ENCODE results near the gene PID1. TPM values are rescaled to one million over a fixed set of nuclear protein-coding genes. Genes with fewer than 3 reads are reported as not detected.

PID1 gene
- total RNA-seq, 1 experiment from 2014 or later, result not detected

DNA sequence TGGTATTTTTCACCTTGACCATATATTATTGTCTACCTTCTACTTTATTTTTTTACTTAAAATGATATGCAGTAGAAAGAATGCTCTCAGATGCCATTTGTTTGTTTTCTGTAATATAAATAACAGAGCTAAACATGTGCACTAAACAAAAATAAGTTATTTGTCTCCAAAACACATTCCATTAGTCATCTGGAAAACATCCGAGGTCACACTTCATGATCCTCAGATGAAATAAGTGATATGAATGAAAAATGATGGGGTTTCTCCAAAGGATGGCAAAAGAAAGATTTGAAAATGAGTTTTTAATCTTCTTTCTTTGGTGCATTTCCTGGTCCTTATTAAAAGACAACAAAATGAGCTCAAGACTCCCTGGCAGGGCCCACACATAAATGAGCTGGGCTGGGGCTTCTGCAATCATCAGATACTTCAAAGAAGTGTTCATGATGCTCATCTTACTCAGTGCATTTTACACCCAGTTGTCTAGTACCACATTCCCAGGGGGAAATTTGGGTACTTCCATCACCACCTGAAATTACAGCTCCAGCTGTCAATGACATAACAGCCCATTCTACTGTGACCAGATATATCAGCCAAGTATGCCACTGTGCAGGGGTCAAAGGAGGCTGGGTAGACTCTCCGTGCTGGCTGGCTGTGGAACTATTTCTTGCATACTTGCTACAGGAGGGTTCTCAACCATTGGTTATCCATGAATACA, 283.5 kb downstream of the PID1 start:
- CTCF ChIA-PET, result interaction anchor here (0.6 kb wide), 1 partner anchor 1428 kb away, joined by 3 read pairs; no protein-coding TSS in a partner anchor
- POLR2A ChIA-PET (ENCODE audit: unreplicated experiment), result no interaction called here
- Histone ChIP-seq H3K4me3 (no peak overlapping the region), H3K36me3 (ENCODE audit: low read depth) (no peaks in the 10 kb centered on the region), H3K27ac (no peak overlapping the region), H3K79me2 (ENCODE audit: low read depth) (no peaks in the 10 kb centered on the region), H4K20me1 (ENCODE audit: insufficient read depth) (no peaks in the 10 kb centered on the region), H3F3A (ENCODE audit: insufficient read depth, low read depth) (no peaks in the 10 kb centered on the region), H3K4me1 (replicated peaks; ENCODE audit: insufficient read depth) (no peaks in the 10 kb centered on the region), H3K27me3 (ENCODE audit: insufficient read depth, low read depth) (no peaks in the 10 kb centered on the region), H2AFZ (no peak overlapping the region), H3K9me2 (ENCODE audit: insufficient read depth) (no peaks in the 10 kb centered on the region), H3K9me3 (ENCODE audit: insufficient read depth, low read depth) (no peaks in the 10 kb centered on the region), H3K4me2 (no peak overlapping the region)
- DNase-seq, result no peak
- intact Hi-C loops (cut with micrococcal nuclease; ENCODE audit: unreplicated experiment), result no loop called here
- TF ChIP-seq, protein P1, sequence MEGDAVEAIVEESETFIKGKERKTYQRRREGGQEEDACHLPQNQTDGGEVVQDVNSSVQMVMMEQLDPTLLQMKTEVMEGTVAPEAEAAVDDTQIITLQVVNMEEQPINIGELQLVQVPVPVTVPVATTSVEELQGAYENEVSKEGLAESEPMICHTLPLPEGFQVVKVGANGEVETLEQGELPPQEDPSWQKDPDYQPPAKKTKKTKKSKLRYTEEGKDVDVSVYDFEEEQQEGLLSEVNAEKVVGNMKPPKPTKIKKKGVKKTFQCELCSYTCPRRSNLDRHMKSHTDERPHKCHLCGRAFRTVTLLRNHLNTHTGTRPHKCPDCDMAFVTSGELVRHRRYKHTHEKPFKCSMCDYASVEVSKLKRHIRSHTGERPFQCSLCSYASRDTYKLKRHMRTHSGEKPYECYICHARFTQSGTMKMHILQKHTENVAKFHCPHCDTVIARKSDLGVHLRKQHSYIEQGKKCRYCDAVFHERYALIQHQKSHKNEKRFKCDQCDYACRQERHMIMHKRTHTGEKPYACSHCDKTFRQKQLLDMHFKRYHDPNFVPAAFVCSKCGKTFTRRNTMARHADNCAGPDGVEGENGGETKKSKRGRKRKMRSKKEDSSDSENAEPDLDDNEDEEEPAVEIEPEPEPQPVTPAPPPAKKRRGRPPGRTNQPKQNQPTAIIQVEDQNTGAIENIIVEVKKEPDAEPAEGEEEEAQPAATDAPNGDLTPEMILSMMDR (conservative IDR thresholded peaks at IDR 0.05), result no peak
- TF ChIP-seq EZH2 (IDR thresholded peaks at IDR 0.05; ENCODE audit: low read depth), result no peak
- no TSS peak for BruUV-seq (replicated peaks)

DNA sequence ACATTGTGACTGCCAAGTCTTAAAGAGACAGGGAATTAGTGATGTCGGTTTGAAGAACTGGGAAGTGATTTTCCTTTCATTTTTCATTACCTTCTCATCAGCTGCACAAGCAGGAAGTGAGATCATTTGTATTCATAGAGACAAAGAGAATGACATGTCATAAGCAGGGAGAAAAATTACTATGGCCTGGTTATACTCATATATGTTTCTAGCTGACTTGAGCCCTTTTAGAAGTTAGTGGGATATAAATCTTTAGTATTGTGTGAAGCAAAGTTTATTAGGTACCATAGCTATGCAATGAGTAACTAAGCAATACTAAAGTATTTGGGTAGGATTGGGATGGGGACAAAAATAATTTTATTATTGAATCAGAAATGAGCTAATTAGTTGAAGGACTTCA, 284.1 kb downstream of the PID1 start:
- no peaks in the 10 kb centered on the region for H3K9me3 ChIP-seq (ENCODE audit: insufficient read depth, low read depth)
- TF ChIP-seq, protein P1 (conservative IDR thresholded peaks at IDR 0.05), result no peak
- no peak for TF ChIP-seq EZH2 (IDR thresholded peaks at IDR 0.05; ENCODE audit: low read depth)
- POLR2A ChIA-PET (ENCODE audit: unreplicated experiment), result no interaction called here
- CTCF ChIA-PET, result interaction anchor here (0.6 kb wide), 1 partner anchor 1427 kb away, joined by 3 read pairs; no protein-coding TSS in a partner anchor
- intact Hi-C loops (cut with micrococcal nuclease; ENCODE audit: unreplicated experiment), result no loop called here
- no peak overlapping the region for H3K4me3 ChIP-seq
- H4K20me1 ChIP-seq (ENCODE audit: insufficient read depth), result no peaks in the 10 kb centered on the region
- no peaks in the 10 kb centered on the region for H3F3A ChIP-seq (ENCODE audit: insufficient read depth, low read depth)
- no TSS peak for BruUV-seq (replicated peaks)
- H3K9me2 ChIP-seq (ENCODE audit: insufficient read depth), result no peaks in the 10 kb centered on the region
- no peak overlapping the region for H3K4me2 ChIP-seq
- DNase-seq, result no peak
- H3K27me3 ChIP-seq (ENCODE audit: insufficient read depth, low read depth), result no peaks in the 10 kb centered on the region
- H3K36me3 ChIP-seq (ENCODE audit: low read depth), result no peaks in the 10 kb centered on the region
- H2AFZ ChIP-seq, result no peak overlapping the region
- H3K27ac ChIP-seq, result no peak overlapping the region
- H3K4me1 ChIP-seq (replicated peaks; ENCODE audit: insufficient read depth), result no peaks in the 10 kb centered on the region
- H3K79me2 ChIP-seq (ENCODE audit: low read depth), result no peaks in the 10 kb centered on the region

DNA sequence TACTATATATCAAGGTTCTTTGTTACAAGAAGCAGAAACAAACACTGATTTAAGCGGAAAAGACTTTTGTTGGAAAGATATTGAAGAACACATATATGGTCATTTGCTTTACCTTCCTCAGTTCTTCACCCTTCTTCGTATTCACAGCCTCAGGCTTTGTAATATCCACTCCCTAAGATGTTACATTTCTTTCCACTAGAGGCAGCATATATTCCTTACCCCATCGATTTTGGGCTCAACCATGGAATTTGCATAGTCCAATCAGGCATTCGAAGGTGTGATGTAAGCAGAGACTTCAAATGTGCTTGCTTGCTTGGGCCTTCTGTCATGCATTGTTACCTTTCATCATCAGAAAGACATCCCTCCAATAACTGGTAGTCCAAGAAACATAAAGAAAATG, 287.4 kb downstream of the PID1 start:
- Histone ChIP-seq H3F3A (ENCODE audit: insufficient read depth, low read depth) (no peaks in the 10 kb centered on the region), H3K9me3 (ENCODE audit: insufficient read depth, low read depth) (no peaks in the 10 kb centered on the region; the same call in 1 of the 2 replicates), H3K79me2 (ENCODE audit: low read depth) (no peaks in the 10 kb centered on the region), H3K4me1 (replicated peaks; ENCODE audit: insufficient read depth) (no peaks in the 10 kb centered on the region), H3K27ac (no peak overlapping the region), H3K9me2 (ENCODE audit: insufficient read depth) (no peaks in the 10 kb centered on the region), H3K36me3 (ENCODE audit: low read depth) (no peaks in the 10 kb centered on the region), H3K27me3 (ENCODE audit: insufficient read depth, low read depth) (no peaks in the 10 kb centered on the region), H3K4me3 (no peak overlapping the region), H4K20me1 (ENCODE audit: insufficient read depth) (no peaks in the 10 kb centered on the region), H3K4me2 (no peak overlapping the region), H2AFZ (no peak overlapping the region)
- DNase-seq, result no peak
- CTCF ChIA-PET, result no interaction called here
- intact Hi-C loops (cut with micrococcal nuclease; ENCODE audit: unreplicated experiment), result no loop called here
- POLR2A ChIA-PET (ENCODE audit: unreplicated experiment), result no interaction called here
- TF ChIP-seq, protein P1 (conservative IDR thresholded peaks at IDR 0.05), result no peak; the same call in 1 of the 2 replicates
- no peak for TF ChIP-seq EZH2 (IDR thresholded peaks at IDR 0.05; ENCODE audit: low read depth)
- no TSS peak for BruUV-seq (replicated peaks)

Data from PC-9 (cell line).